Lower leg skin (tissue), 3 donors: ENCODE data around the gene NEURL1B.

Experiments
- POLR2A ChIP-seq, 2 donors: fragments of 450-650 bp; IDR thresholded peaks; one replicate each; pipeline ENCODE4 v1.6.1; 2016 to 2017; ENCODE audit warnings: antibody characterized with exemption in 2 of 2, mild to moderate bottlenecking in 1 of 2, moderate library complexity in 1 of 2
- TF ChIP-seq, protein P1 (sequence below), 3 donors: fragments of 450-650 bp; IDR thresholded peaks; one replicate each; pipeline ENCODE4 v1.5.1; 2016; ENCODE audit warnings: antibody characterized with exemption in 3 of 3, mild to moderate bottlenecking in 3 of 3, moderate library complexity in 2 of 3

DNA sequence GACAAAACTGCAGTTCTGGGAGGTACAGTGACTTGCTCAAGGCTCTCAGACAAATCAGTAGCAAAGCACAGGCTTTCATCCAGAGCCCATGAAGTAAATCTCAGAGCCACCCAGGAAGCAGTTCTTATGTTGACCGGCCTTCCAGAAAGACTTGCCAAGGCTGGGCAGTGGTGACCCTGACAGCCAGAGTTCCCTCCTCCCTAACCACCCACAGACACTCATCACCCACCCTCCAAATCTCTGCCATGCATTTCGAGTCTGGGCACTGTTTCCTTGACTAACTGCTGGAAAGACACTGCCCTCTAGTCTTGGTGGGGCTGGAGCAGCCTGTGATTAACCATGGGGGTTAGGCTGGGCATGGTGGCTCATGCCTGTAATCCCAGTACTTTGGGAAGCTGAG lies 21.5 kb downstream of the NEURL1B start:
- TF ChIP-seq, protein P1, sequence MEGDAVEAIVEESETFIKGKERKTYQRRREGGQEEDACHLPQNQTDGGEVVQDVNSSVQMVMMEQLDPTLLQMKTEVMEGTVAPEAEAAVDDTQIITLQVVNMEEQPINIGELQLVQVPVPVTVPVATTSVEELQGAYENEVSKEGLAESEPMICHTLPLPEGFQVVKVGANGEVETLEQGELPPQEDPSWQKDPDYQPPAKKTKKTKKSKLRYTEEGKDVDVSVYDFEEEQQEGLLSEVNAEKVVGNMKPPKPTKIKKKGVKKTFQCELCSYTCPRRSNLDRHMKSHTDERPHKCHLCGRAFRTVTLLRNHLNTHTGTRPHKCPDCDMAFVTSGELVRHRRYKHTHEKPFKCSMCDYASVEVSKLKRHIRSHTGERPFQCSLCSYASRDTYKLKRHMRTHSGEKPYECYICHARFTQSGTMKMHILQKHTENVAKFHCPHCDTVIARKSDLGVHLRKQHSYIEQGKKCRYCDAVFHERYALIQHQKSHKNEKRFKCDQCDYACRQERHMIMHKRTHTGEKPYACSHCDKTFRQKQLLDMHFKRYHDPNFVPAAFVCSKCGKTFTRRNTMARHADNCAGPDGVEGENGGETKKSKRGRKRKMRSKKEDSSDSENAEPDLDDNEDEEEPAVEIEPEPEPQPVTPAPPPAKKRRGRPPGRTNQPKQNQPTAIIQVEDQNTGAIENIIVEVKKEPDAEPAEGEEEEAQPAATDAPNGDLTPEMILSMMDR (IDR thresholded peaks at IDR 0.05), result no peak
- TF ChIP-seq POLR2A (IDR thresholded peaks at IDR 0.05), result no peak
